ENCODE results near the gene EHBP1.

Gene EHBP1

DNA sequence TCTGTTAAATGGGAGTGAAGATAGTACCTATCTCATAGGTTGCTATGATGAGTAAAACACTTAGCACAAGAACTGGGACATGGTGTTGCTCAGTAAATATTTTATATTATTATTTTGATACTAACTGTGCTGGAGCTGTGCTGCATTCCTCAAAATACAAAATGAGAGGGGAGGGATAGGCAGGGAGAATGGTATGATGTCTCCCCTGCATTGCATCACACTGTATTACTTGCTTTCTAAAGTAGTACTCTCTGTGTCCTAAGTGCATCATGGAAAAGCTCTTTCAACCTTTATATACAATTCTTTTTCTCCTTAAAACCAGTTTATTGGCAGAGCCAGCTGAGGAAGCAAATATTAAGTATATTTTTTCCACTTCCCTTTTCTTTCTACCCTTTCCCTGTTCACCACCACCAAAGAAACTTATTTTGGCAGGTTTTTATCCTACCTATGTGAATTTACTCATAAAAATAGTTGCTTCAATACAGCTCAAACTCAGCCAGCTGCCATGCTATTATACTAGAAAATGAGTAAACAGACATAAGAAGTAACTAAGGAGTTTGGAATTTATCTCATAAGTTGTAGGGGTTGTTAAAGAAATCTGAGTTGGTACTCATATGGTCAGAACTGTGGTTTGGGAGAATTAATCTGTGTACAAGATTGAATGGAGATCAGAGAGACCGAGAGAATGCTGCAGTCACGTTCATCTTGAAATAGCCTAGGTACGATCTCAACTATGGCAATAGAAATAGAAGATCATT, 60.3 kb downstream of the EHBP1 start:
- TF ChIP-seq CTCF (IDR thresholded peaks at IDR 0.05; ENCODE audit: borderline replicate concordance, control extremely low read depth, extremely low read depth, insufficient read depth, missing control alignments): no peak
- in situ Hi-C loops (cut with MboI; ENCODE audit: low sequenced_read_pairs, unreplicated experiment): no loop called here
- no peak for DNase-seq (ENCODE audit: low spot score)

DNA sequence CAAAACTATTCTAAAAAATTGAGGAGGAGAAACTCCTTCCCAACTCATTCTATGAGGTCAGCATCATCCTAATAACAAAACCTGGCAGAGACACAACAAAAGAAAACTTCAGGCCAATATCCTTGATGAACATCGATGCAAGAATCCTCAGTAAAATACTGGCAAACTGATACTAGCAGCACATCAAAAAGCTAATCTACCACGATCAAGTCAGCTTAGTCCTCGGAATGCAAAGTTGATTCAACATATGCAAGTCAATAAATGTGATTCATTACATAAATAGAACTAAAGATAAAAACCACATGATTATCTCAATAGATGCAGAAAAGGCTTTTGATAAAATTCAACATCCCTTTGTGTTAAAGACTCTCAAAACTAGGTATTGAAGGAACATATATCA, 63.1 kb downstream of the EHBP1 start:
- no peak for TF ChIP-seq CTCF (IDR thresholded peaks at IDR 0.05; ENCODE audit: borderline replicate concordance, control extremely low read depth, extremely low read depth, insufficient read depth, missing control alignments)
- in situ Hi-C loops (cut with MboI; ENCODE audit: low sequenced_read_pairs, unreplicated experiment): no loop called here
- DNase-seq (ENCODE audit: low spot score): no peak

- in situ Hi-C loops (cut with MboI; ENCODE audit: low sequenced_read_pairs, unreplicated experiment): no loop called here
- no peak for DNase-seq (ENCODE audit: low spot score)
- TF ChIP-seq CTCF (IDR thresholded peaks at IDR 0.05; ENCODE audit: borderline replicate concordance, control extremely low read depth, extremely low read depth, insufficient read depth, missing control alignments): no peak
Measured at GRCh38 chr2:62770629-62771028, 65.1 kb downstream of the EHBP1 start.

DNA sequence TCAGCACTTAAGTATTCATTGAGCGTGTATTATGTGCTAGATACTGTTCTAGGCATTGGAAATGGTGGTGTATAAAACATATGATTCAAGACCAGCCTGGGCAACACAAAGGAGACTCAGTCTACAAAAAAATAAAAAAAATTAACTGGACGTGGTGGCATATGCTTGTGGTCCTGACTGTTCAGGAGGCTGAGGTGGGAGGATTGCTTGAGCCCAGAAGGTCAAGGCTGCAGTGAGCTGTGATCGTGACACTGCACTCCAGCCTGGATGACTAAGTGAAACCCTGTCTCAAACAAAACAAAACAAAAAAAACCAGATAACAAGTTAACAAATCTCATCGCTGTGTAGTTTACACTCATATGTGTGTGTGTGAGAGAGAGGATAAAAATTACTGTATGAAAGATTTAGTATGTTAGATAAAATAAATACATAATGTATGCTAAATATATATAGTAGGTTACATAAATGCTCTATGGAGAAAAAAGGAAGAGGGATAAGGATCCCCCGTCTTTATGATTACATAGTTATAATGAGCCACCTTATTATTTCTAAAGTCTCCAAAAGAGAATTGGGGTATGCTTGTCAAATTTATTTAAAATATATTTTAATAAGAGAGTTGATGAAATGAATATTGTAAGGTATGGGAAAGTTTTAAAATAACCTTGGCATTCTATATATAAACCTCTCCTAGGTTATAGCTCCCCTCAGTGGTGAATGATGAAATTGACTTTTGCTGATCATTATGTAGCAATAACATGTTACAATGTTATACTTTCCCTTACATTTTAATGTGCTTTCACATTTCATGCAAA, 69.2 kb downstream of the EHBP1 start:
- DNase-seq (ENCODE audit: low spot score): peak; percentile 22
- in situ Hi-C loops (cut with MboI; ENCODE audit: low sequenced_read_pairs, unreplicated experiment): loop anchor here (5.0 to 25.0 kb wide), 3 partner anchors 263 to 713 kb away; no protein-coding TSS in a partner anchor
- TF ChIP-seq CTCF (IDR thresholded peaks at IDR 0.05; ENCODE audit: borderline replicate concordance, control extremely low read depth, extremely low read depth, insufficient read depth, missing control alignments): peak; percentile 52

GRCh38 chr2:62775367-62775668, 69.8 kb downstream of the EHBP1 start:
- no peak for TF ChIP-seq CTCF (IDR thresholded peaks at IDR 0.05; ENCODE audit: borderline replicate concordance, control extremely low read depth, extremely low read depth, insufficient read depth, missing control alignments)
- in situ Hi-C loops (cut with MboI; ENCODE audit: low sequenced_read_pairs, unreplicated experiment): loop anchor here (5.0 to 25.0 kb wide), 3 partner anchors 262 to 712 kb away; no protein-coding TSS in a partner anchor
- DNase-seq (ENCODE audit: low spot score): no peak

DNA sequence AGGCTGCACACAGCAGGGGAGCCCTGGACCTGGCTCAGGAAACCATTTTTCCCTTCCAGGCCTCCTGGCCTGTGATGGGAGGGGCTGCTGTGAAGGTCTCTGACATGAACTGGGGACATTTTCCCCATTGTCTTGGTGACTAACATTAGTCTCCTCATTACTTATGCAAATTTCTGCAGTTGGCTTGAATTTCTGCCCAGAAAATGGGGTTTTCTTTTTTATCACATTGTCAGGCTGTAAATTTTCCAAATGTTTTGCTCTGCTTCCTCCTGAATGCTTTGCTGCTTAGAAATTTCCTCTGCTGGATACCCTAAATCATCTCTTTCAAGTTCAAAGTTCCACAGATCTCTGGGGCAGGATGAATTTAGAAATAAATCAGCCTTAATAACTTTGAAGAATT, 78.2 kb downstream of the EHBP1 start:
- TF ChIP-seq CTCF (IDR thresholded peaks at IDR 0.05; ENCODE audit: borderline replicate concordance, control extremely low read depth, extremely low read depth, insufficient read depth, missing control alignments): no peak
- in situ Hi-C loops (cut with MboI; ENCODE audit: low sequenced_read_pairs, unreplicated experiment): loop anchor here (25.0 kb wide), 2 partner anchors 254 to 704 kb away; no protein-coding TSS in a partner anchor
- no peak for DNase-seq (ENCODE audit: low spot score)

Data from GM13976 (cell line).